Naive thymus-derived CD8-positive, alpha-beta T cell (primary cell): ENCODE measurements around the gene WWC1. TPM values are rescaled to one million over a fixed set of nuclear protein-coding genes. Genes with fewer than 3 reads are reported as not detected.

Source experiments
- ATAC-seq, 2 donors: fragments of 150-1000 bp; cut with Tn5 transposase in 1 of 2; sonication (Bioruptor Pico), chemical (Tn5 transposase) in 1 of 2; 1 replicate in 1 of 2; 2 replicates in 1 of 2; pipeline ENCODE4 v1.10.0; 2021; ENCODE audit warnings: mild to moderate bottlenecking in 2 of 2, moderate library complexity in 2 of 2
- POLR2A ChIA-PET: fragments of 350-600 bp; sonication (Branson Sonifier 250); formaldehyde crosslinking; loops from one replicate; lab custom pipeline; 2021; ENCODE audit warnings: antibody characterized with exemption; lab: Charles Lee
- DNase-seq, 10 donors: peaks; one replicate each; pipeline versions ENCODE4 v3.0.0 to v3.0.0-alpha.2; 2020 to 2022
- H3K27ac Mint-ChIP-seq, 10 donors: one replicate each; pipeline ENCODE4 v1.8.0; 2020 to 2022; ENCODE audit warnings: mild to moderate bottlenecking in 10 of 10, mixed read lengths in 10 of 10, moderate library complexity in 4 of 10, inconsistent platforms in 1 of 10
- H3K27me3 Mint-ChIP-seq, 5 donors: one replicate each; pipeline ENCODE4 v1.8.0; 2021 to 2022; ENCODE audit warnings: mixed read lengths in 5 of 5
- H3K36me3 Mint-ChIP-seq, 3 donors: one replicate each; pipeline ENCODE4 v1.8.0; 2020 to 2022; ENCODE audit warnings: mixed read lengths in 3 of 3, mild to moderate bottlenecking in 2 of 3, inconsistent platforms in 1 of 3
- H3K4me1 Mint-ChIP-seq, 4 donors: one replicate each; pipeline ENCODE4 v1.8.0; 2021 to 2022; ENCODE audit warnings: mixed read lengths in 4 of 4
- H3K4me3 Mint-ChIP-seq, 10 donors: one replicate each; pipeline ENCODE4 v1.8.0; 2020 to 2022; ENCODE audit warnings: mild to moderate bottlenecking in 10 of 10, mixed read lengths in 10 of 10, moderate library complexity in 6 of 10, inconsistent platforms in 1 of 10
- H3K9me3 Mint-ChIP-seq, 9 donors: one replicate each; pipeline ENCODE4 v1.8.0; 2020 to 2022; ENCODE audit warnings: mixed read lengths in 9 of 9, mild to moderate bottlenecking in 3 of 9, inconsistent platforms in 1 of 9, moderate library complexity in 1 of 9
- polyA plus RNA-seq, 3 donors: library from polyadenylated mRNA; unstranded; fragments of 300-500 nt; fragmentation: Illumina TruSeq; gene quantifications; one replicate each; pipeline ENCODE4 v1.2.3, GENCODE V29; 2021
- total RNA-seq, 8 experiments: library from RNA in 2 of 8; stranded (reverse) in 2 of 8; gene quantifications; one replicate each; pipeline ENCODE4 v1.2.3 and lab custom pipeline; 2021 to 2026

The WWC1 gene
- total and polyA plus RNA-seq, 5 experiments from 2014 or later = 0.15 to 0.62 TPM; not detected in 3

DNA sequence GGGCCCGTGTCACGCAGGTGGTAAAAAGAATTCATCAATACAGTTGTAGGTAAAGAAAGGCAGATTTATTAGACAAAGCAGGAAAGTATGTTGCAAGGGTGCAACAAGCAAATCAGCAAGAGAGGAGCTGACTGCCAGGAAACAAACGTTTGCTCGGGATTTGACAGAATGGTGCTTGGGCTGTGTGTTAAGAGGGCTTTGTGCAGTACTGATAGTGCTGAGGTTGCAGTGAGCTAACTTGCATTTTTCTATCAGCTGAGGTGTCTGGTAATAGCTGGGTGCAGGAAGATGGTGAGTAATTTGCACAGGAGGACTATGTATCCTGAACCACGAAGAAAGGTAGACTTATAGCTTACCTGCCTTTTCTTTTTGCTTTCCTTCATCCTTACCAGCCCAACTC lies 190.9 kb downstream of the WWC1 start:
- ATAC-seq (no peak), DNase-seq (no peak)
- H3K9me3 Mint-ChIP-seq = no peaks in the 10 kb centered on the region
- H3K27ac Mint-ChIP-seq = no peak overlapping the region
- peaks cover 6 to 21% (median 10%) of the 10 kb centered on the region in 5 donors for H3K27me3 Mint-ChIP-seq
- H3K4me1 Mint-ChIP-seq = peaks cover 3 to 26% (median 21%) of the 10 kb centered on the region in 4 donors
- POLR2A ChIA-PET = no interaction called here
- peak overlapping the region in 1 of 10 donors; percentile 5 for H3K4me3 Mint-ChIP-seq
- peaks cover 0 to 3% (median 0%) of the 10 kb centered on the region in 3 donors for H3K36me3 Mint-ChIP-seq

- peak within 1 kb of the TSS; percentile 91 to 98 (median 95) for H3K27ac Mint-ChIP-seq
- peaks cover 9 to 34% (median 12%) of the 10 kb centered on the region in 3 donors for H3K36me3 Mint-ChIP-seq
Observed at GRCh38 chr5:168486136-168486879, 194.9 kb downstream of the WWC1 start, which contains the start of gene RARS1. RARS1 (plus strand) TSS chr5:168486471; CDS start chr5:168486499, 28 bp downstream.

GRCh38 chr5:168489059-168489458 lies 197.6 kb downstream of the WWC1 start:
- Mint-ChIP-seq H3K27me3 (peaks cover 0 to 2% (median 0%) of the 10 kb centered on the region in 5 donors), H3K27ac (no peak overlapping the region), H3K4me1 (peaks cover 8 to 52% (median 39%) of the 10 kb centered on the region in 4 donors), H3K9me3 (no peaks in the 10 kb centered on the region), H3K36me3 (peaks cover 15 to 62% (median 29%) of the 10 kb centered on the region in 3 donors), H3K4me3 (peak overlapping the region in 1 of 10 donors; percentile 24)
- DNase-seq = no peak
- no peak for ATAC-seq
- POLR2A ChIA-PET = interaction anchor here (0.7 kb wide), 1 partner anchor 99 kb away, joined by 3 read pairs; no protein-coding TSS in a partner anchor

More at GRCh38 chr5:168486136-168486879, 194.9 kb downstream of the WWC1 start, which contains the start of gene RARS1:
- DNase-seq = peak; percentile 73 to 89 (median 83)
- Mint-ChIP-seq H3K4me3 (peak within 1 kb of the TSS; percentile 98 to 100 (median 99)), H3K9me3 (no peaks in the 10 kb centered on the region), H3K27me3 (peaks cover 0 to 6% (median 3%) of the 10 kb centered on the region in 5 donors), H3K4me1 (peaks cover 8 to 46% (median 39%) of the 10 kb centered on the region in 4 donors)
- POLR2A ChIA-PET = no interaction called here
- peak; percentile 85 to 88 for ATAC-seq

GRCh38 chr5:168494057-168494555 lies 202.7 kb downstream of the WWC1 start:
- ATAC-seq (no peak), DNase-seq (no peak)
- Mint-ChIP-seq H3K27ac (no peak overlapping the region), H3K4me1 (peaks cover 3 to 22% (median 8%) of the 10 kb centered on the region in 4 donors), H3K4me3 (no peak overlapping the region), H3K9me3 (no peaks in the 10 kb centered on the region), H3K27me3 (no peaks in the 10 kb centered on the region), H3K36me3 (peaks cover 26 to 95% (median 41%) of the 10 kb centered on the region in 3 donors)
- POLR2A ChIA-PET = no interaction called here

DNA sequence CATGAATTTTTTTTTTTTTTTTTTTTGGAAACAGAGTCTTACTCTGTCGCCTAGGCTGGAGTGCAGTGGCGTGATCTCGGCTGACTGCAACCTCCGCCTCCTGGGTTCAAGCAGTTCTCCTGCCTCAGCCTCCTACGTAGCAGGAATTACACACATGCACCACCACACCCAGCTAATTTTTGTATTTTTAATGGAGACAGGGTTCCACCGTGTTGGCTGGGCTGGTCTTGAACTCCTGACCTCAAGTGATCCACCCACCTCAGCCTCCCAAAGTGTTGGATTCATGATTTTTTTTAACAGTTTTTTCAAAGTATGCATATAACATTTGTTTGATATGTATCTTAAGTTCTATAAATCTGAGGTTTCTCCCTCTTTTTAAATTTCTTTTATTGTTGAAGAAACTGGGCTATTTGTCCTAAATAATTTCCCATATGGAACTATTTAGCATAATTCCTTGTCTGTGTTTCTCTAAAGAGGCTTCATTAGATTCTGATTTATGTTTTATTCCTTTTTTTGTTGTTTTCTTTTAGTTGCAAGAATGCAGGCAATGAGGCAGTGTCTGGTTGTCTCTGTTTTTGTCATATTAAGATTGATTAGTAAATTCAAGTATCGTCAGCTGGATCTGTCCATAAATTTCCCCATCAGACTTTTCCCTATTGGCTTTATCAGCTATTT lies 211.3 kb downstream of the WWC1 start:
- no peak overlapping the region for H3K4me3 Mint-ChIP-seq
- ATAC-seq = no peak
- H3K27me3 Mint-ChIP-seq = no peaks in the 10 kb centered on the region
- POLR2A ChIA-PET = no interaction called here
- DNase-seq = no peak
- H3K36me3 Mint-ChIP-seq = peaks cover 0 to 92% (median 30%) of the 10 kb centered on the region in 3 donors
- H3K9me3 Mint-ChIP-seq = no peaks in the 10 kb centered on the region
- H3K27ac Mint-ChIP-seq = peak overlapping the region in 1 of 10 donors; percentile 22
- no peaks in the 10 kb centered on the region for H3K4me1 Mint-ChIP-seq

DNA sequence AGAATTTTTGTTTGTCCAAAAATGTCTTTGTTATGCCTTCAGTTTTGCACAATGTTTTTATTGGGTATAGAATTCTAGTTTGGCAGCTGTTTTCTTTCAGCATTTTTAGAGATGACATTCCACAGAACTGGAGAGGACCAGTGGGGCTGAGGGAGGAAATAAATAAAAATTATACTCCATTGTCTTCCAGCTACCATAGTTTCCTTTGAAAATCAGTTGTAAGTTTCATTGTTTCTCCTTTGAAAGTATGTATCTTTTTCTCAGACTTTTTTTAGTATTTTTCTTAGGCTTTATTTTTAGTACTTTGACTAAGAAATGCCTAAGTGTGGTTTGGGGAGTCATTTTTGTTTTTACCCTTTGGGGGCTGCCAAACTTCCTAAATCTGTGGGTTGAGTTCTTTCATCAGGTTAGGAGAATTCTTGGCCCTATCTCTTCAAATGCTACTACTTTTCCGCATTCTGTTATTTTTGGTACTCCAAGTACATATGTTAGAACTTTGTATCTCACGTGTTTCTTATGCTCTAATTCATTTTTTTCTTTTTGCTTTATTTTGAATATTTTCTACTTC lies 222.5 kb downstream of the WWC1 start:
- Mint-ChIP-seq H3K9me3 (peaks cover 0 to 20% (median 2%) of the 10 kb centered on the region in 9 donors), H3K27ac (no peak overlapping the region), H3K4me3 (no peak overlapping the region), H3K36me3 (peaks cover 57 to 98% (median 81%) of the 10 kb centered on the region in 3 donors), H3K27me3 (no peaks in the 10 kb centered on the region), H3K4me1 (peaks cover 0 to 2% (median under 1%) of the 10 kb centered on the region in 4 donors)
- no peak for ATAC-seq
- DNase-seq = no peak
- POLR2A ChIA-PET = no interaction called here

Other genes with a start within 250 kb of the WWC1 start
- gene RARS1, start 194.8 kb downstream of the WWC1 start, total RNA-seq = 100 to 1,000 TPM; 102 to 114 TPM
- 10 to 100 TPM; 25.9 to 34.8 (median 29.1) TPM for gene RARS1, start 194.8 kb downstream of the WWC1 start, polyA plus RNA-seq
- not detected for gene FBLL1, start 237.7 kb downstream of the WWC1 start, total RNA-seq
- gene FBLL1, start 237.7 kb downstream of the WWC1 start, polyA plus RNA-seq = not detected